ENCODE measurements around the gene CAMK2A. TPM values are rescaled to one million over a fixed set of nuclear protein-coding genes. Genes with fewer than 3 reads are reported as not detected.
A peak's percentile ranks its signal among the peaks of the same experiment; 100 is the strongest.

CAMK2A gene
- total RNA-seq, 1 donor from 2014 or later = 2.5 TPM

DNA sequence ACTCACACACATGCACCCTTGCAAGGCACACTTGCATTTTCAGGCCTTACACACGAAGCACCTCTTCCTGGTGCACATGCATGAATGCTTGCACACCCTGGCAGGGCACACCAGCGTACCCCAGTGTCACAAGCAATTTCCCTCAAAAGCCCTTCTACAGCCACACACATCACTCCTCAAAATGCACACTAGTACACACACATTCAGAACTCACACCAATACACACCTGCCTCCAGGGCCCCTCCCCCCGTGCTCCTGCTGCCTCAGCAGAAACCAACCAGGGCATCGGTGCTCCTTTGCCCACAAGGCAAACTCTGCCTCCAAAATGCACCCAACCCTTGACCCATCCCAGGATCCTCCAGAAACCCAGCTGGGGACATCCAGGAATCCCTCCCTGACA lies 1.2 kb downstream of the CAMK2A start:
- DNase-seq (ENCODE audit: low spot score) (no peak), ATAC-seq (no peak)
- intact Hi-C loops (cut with DNase I) = no loop called here

DNA sequence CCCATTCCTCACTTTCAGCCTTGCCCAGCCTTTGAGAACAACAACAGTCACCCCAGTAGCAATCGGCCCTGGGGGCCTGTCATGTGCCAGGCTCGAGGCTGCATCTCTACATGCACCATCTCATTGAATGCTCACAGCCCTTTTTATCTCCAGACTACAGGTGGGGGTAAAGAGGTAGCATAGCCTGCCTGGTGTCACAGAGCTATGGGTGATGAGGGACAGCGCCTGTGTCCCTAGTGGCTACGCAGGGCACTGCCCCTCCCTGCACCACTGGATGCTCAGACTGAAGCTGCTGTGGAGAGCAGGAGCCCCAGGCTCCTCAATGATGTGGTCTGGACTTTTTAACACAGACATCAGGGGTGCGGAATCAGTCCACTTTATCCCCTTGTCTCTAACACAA lies 2.8 kb downstream of the CAMK2A start:
- intact Hi-C loops (cut with DNase I) = no loop called here
- ATAC-seq = no peak
- no peak for DNase-seq (ENCODE audit: low spot score)

DNA sequence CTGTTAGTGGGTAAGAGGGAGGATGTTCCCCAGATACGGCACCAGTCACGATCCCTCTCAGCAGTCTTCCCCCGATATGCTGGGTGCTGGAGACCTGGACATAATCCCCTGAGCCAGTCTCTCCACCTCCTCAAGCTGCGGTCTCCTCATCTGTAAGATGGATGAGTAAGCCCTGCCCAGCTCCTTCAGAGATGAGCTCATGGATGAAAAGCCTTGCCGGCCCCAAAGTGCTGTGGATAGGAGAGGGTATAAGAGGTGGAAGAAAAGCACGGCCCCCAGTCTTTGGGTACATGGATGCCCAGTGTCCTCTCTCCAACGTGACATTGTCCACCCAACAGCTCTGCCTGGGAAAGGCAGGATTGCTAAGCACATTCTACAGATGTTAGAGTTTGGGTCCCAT lies 4.5 kb downstream of the CAMK2A start:
- ATAC-seq (no peak), DNase-seq (ENCODE audit: low spot score) (no peak)
- intact Hi-C loops (cut with DNase I) = no loop called here

DNA sequence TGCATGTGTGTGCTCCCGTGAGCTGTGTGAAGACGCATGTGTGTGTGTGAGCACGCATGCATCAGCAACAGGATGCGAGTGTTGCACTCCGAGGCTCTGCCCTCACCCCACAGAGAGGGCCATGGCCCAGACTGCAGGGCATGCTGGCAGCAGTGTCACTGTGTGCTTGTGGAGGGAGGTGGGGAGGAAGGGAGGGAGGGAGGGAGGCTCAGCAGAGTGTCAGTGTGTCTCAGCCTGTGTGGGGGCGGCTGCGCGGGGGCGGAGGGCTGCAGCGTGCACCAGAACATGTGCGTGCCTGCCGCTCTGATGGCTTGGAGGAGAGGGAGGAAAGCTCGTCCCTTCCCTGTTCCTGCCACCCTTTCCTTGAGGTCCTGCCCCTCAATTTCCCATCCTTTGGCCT lies 5.3 kb downstream of the CAMK2A start:
- DNase-seq (ENCODE audit: low spot score) (no peak), ATAC-seq (no peak)
- intact Hi-C loops (cut with DNase I) = no loop called here

DNA sequence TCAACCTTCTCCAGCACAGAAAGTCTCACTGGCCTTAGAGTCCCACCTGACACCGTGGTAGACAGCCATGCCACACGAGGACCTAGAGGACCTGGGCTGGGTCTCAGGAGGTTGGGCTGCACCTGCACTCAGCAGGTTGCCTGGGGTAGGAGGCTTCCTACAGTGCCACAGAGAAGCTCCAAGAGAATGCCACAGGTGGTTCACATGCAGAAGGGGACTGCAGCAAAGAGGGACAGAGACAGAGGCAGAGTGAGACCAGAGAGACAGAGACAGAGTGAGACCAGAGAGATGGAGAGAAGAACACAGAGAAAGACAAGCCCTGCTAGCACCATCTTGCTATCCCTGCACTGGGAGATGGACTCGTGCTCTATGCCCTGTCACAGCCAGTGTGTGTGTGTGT lies 5.7 kb downstream of the CAMK2A start:
- ATAC-seq (no peak), DNase-seq (ENCODE audit: low spot score) (no peak)
- intact Hi-C loops (cut with DNase I) = no loop called here

DNA sequence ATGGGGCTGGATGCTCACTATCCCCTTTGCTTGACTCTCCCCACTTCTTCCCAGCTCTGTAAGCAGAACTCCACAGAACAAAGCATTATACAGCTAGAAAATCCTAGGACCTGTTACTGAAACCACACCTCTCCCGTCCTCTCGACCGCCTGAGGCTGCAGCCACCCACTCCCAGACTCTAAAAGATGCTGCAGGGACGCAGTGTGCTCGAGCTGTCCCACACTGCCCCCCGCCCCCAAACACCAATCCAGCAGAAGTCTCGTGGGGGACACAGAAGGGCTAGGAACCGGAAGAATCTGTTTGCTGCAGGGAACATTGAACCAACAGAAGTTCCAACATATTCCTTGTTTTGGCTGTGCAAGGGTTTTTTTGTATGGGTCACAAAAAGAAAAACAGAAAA lies 7.6 kb downstream of the CAMK2A start:
- no peak for ATAC-seq
- intact Hi-C loops (cut with DNase I) = no loop called here
- DNase-seq (ENCODE audit: low spot score) = no peak

DNA sequence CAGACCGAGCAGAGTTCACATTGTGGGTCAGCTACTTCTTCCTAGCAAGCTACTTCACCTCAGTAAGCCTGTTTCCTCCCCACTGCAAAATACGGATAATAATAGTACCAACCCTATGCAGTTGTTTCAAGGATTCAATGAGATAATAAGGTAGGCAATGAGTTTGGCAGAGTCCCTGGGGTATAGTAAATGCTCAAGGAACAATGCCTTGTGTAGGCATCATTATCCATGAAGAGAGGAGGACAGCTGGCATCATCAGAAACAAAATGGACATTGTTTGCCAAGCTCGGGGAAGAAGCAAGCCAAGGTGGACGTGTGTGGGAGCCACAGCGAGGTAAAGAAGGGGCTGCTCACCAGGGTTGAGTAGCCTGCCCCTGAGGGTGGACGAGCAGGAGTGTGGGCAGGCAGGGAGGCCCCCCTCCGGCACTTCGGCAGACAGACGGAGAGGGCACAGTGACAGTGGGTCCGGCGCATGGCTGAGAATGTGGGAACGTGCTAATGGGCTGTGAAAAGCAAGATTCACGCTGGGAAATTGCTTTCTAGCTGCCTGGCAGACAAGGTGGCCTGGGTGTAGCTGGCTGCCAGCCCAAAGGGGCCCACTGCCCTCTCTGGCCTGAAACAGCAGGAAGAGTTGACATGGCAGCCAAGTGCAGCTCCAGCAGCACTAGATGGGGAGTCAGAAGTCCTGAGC lies 10.1 kb downstream of the CAMK2A start:
- no peak for DNase-seq (ENCODE audit: low spot score)
- intact Hi-C loops (cut with DNase I) = loop anchor here (10.0 kb wide), 1 partner anchor 75 kb away; the partner anchor contains the start of gene TCOF1

DNA sequence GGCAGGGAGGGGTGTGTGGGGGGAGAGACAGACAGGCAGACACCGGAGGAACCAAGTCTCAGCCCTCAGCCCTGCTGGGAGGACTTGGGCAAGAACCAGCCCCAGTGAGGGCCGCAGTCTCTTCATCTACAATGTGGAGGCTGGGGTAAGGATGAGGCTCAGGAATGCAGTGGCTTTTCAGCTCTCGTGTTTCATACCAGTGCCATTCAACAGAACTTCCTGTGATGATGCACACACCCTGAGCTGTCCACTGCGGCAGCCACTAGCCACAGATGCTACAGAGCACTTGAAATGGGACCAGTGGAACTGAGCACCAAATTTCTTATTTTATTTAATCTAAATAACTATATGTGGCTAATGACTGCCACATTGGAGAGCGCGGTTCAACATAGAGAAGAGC lies 10.7 kb downstream of the CAMK2A start:
- intact Hi-C loops (cut with DNase I) = loop anchor here (10.0 kb wide), 1 partner anchor 76 kb away; the partner anchor contains the start of gene TCOF1
- DNase-seq (ENCODE audit: low spot score) (no peak), ATAC-seq (no peak)

More for the DNA sequence above, 10.1 kb downstream of the CAMK2A start:
- no peak for ATAC-seq

DNA sequence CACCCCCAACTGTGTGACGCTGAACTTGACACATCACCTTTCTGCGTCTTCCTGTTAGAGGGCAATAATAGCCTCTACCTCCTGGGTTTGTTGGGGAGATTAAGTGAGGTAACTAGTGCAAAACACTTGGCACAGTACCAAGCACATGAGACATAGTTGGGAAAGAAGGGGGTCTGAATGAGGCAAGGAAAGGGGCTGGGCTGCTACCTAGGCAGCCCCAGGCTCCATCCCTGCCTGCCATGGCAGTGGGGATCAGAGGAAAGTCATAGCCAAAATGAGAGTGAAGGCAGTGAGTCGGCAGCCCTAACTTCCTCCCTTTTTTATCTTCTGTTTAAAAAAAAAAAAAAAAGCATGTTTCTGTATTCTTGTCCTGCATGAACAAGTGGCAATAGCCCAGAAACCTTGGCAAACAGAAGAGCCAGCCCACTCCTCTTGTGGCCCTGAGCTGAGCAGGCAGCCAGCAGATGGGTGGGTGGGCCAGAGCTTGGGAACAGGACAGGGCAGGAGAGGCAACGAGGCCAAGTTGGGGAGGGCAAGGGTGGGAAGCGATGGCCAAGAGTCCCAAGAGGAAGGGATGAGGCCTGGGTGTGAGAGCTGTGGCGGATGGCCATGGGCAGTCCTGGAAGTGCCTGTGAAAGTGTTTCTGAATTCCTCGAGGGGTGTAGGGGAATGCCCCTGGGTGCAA lies 11.4 kb downstream of the CAMK2A start:
- no peak for ATAC-seq

DNA sequence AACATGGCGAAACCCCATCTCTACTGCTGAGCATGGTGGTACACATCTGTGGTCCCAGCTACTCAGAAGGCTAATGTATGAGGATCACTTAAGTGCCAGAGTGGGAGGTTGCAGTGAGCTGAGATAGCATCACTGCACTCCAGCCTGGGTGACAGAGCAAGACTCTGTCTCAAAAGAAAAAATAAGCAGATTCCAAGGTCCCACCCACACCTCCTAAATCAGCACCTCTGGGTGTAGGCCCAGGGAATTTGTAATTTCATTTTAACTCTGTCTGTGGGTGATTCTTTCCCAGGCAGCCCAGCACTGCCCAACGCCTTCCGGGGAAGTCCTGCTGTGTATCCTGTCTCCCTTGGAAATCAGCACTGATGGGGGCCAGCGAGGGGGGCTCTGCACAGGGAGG lies 12.5 kb downstream of the CAMK2A start:
- DNase-seq (ENCODE audit: low spot score) = no peak
- no peak for ATAC-seq
- intact Hi-C loops (cut with DNase I) = loop anchor here (10.0 kb wide), 1 partner anchor 78 kb away; the partner anchor contains the start of gene TCOF1

More for the DNA sequence above, 11.4 kb downstream of the CAMK2A start:
- DNase-seq (ENCODE audit: low spot score) = no peak
- intact Hi-C loops (cut with DNase I) = loop anchor here (10.0 kb wide), 1 partner anchor 77 kb away; the partner anchor contains the start of gene TCOF1

DNA sequence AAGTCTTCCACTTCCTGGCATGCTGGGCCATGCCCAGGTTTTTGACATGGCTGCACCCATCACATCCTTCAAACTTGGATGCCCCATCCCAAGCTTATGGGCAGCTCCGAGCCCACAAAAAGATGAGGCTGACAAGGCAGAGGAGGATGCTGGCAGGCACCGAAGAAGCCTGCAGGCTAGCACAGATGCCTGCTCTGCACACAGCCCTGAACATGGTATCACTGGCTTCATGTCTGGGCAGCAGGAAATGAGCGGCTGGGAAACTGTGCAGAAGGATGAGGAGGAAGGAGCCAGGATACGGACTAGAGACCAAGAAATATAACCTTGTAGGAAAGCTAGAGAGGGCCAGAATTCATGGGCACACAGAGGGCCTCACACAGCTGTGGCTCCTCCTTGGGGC lies 14.8 kb downstream of the CAMK2A start:
- intact Hi-C loops (cut with DNase I) = loop anchor here (10.0 kb wide), 1 partner anchor 80 kb away; the partner anchor contains the start of gene TCOF1
- ATAC-seq (no peak), DNase-seq (ENCODE audit: low spot score) (no peak)

DNA sequence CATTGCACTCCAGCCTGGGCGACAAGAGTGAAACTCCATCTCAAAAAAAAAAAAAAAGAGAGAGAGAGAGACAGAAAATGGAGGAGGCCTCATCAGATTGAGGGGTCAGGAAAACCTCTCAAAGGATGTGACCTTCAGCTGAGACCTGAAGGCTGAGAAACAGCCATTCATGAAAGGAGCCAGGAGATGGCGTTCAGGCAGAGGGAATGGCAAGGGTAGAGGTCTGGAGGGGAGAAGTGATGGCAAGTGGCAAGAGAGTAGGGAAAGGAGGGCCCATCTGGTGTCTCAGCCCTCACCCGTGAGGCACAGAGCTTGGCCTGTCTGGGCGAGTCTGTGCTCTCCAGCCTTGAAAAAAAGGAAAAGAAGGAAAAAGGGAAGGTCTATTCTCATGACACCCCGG lies 17.0 kb downstream of the CAMK2A start:
- ATAC-seq = no peak
- intact Hi-C loops (cut with DNase I) = loop anchor here (10.0 kb wide), 1 partner anchor 82 kb away; the partner anchor contains the start of gene TCOF1
- DNase-seq (ENCODE audit: low spot score) = no peak

DNA sequence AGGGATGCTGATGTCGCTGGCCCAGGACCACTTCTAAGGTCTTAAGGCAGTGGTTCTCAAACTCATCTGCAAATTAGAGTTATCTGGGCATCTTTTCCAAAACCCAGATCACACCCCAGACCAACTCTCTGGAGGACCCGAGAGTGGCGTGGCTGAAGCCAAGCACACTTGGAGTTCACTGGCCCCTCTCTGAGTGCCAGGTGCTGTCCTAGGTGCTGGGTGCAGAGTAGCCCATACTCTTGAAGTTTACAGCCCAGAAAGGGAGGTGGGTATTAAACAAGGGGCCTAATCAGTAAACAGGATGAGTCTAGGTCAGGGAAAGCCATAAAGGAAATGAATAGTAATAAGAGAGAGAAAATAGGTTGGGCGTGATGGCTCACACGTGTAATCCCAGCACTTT lies 17.6 kb downstream of the CAMK2A start:
- ATAC-seq = no peak
- intact Hi-C loops (cut with DNase I) = loop anchor here (10.0 kb wide), 1 partner anchor 83 kb away; the partner anchor contains the start of gene TCOF1
- DNase-seq (ENCODE audit: low spot score) = no peak

DNA sequence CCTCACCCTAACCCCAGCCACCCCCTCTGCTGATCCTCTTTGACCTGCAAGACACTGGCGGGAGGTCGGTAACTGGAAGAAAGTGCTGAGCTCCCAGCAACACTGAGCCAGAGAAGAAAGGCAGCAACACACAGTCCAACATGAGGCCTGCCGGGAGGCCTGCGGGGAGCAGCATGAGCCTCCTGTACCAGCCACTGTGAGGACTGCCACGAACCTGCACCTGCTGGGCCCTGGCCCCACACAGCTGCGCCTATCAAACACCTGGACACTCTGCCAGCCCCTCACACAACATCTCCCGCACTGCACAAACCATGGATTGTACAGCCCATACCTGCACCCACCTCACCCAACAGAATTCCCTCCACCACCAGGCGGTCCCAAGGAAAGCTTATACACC lies 18.3 kb downstream of the CAMK2A start:
- DNase-seq (ENCODE audit: low spot score) (no peak), ATAC-seq (no peak)
- intact Hi-C loops (cut with DNase I) = loop anchor here (10.0 kb wide), 1 partner anchor 84 kb away; the partner anchor contains the start of gene TCOF1

DNA sequence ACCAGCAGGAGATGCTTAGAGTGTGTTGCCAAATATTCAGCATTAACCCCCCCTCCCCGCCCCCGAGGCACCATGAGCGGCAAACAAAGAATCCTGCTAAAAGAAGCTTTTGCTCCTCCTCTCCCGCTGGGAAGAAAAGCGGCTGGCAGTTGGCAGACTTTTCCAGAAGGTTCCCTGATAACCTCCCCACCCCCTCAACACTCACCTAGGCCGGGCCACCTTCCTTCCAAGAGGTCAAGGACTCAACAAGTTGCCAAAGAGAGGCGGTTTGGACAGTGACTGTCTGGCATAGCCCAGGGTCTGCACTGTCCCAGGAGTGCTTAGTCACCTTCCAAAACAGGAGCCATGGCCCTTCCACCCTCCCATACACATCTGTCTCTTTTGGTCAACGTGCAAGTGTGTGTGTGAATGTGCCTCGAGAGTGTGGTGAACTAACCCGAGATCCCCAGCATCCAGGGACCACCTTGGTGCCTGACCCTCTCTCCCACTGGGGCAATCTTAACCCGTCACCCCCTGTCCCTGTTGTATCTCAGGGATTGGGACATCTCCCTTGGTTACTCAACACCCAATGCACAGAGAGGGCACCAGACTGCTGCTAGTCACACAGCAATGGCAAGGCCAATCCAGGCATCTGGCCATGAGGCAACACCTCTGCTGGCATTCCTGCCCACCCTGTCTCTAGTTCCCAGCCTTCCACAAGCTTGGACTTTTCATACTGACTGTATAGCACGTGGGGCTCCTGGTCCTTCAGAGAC lies 18.9 kb downstream of the CAMK2A start:
- no peak for ATAC-seq
- no peak for DNase-seq (ENCODE audit: low spot score)
- intact Hi-C loops (cut with DNase I) = loop anchor here (10.0 kb wide), 1 partner anchor 84 kb away; the partner anchor contains the start of gene TCOF1

DNA sequence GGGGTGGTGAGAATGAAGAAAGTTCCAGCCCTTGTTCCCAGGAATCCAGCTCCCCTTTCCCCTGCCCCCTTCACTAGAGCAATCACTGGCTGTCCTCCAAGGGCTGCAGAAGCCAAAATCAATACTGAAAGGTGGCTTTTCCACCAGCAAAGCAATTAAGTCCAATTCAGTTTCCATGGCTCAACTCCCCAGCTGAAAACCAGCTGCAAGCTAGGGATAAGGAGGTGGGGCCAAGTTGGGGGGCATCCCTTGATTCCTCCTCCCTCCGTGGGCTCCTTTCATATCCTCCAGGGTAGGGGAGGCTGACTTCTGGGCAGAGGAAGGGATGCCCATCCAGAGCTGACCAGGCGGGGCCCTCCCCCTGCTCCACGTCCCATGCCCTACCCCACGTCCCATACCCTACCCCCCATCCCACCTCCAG lies 22.7 kb downstream of the CAMK2A start:
- ATAC-seq = peak; percentile 51
- intact Hi-C loops (cut with DNase I) = no loop called here

DNA sequence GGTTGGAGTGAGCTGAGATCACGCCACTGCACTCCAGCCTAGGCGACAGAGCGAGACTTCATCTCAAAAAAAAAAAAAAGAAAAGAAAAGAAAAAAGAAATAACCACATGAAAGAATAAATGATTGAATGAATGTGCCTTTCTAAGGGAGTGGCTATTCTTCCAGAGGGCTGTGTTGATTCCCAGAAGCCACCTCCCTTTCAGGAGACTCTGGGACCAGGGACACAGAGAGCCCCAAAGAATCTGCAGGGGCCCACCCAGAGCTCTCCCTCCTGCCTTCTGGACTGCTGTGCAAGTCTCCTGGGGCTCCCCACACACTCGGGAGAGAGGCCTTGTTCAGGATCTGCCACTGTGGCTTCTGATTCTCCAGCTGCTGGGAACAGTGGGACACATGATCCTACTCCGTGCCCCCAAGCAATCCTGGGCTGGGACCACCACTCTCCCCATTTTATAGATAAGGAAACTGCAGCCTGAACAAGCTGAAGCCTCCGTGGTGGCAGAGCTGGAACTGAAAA lies 23.6 kb downstream of the CAMK2A start:
- DNase-seq (ENCODE audit: low spot score) = no peak
- no peak for ATAC-seq
- intact Hi-C loops (cut with DNase I) = no loop called here

More for the DNA sequence above, 22.7 kb downstream of the CAMK2A start:
- DNase-seq (ENCODE audit: low spot score) = no peak

DNA sequence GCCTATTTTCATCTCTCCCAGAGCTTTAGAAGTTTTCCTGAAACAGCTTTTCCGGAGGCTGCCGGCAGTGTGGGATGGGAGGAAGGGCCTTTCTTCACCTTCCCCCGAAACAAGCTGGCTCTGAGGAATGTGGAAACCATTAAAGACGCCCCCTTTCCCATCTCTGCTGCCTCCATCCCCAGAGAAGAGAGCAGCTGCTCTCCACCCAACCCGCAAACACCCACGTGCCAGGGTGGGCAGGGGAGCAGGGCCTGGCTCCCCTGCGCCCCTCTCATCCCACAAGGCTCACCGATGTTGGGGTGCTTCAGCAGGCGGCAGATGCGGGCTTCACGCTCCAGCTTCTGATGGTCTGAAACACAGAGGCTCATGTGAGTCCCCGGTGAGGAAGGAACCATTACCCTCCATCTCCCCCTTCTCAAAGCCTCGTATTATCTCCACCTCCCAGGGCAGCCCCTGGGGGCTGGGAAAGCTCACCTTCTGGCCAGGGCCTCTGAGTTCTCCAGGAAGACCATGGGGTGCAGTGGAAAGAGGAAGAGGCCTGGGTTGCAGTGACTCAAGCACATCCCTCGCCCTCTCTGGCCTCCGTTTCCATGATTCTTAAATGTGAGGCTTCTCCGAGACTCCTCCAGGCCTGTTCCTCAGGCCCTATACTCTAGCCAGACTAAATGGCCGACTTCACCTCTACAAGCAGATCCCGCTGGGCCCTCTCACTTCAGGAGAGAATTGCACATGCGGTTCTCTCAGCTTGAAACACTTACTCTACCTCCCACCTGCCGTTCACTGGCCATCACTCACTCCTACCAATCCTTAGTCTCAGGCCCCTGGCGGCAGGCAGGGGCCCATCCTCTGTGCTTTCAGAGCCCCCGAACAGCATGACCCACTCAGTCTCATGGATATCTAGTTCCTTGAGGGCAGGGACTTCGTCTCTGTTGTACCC lies 24.6 kb downstream of the CAMK2A start:
- intact Hi-C loops (cut with DNase I) = no loop called here

More for the DNA sequence above, 24.6 kb downstream of the CAMK2A start:
- DNase-seq (ENCODE audit: low spot score) = no peak
- no peak for ATAC-seq
